K562 (cell line): Measurements from ENCODE around the gene CDC45. TPM values are rescaled to one million over a fixed set of nuclear protein-coding genes. Genes with fewer than 3 reads are reported as not detected.

Experiments used
- BHLHE40 ChIP-seq: IDR thresholded peaks from 2 replicates; pipeline ENCODE4 v1.6.1; 2011; ENCODE audit warnings: low read length, improper control_type of control experiment
- CBFA2T3 ChIP-seq: fragments of 450-650 bp; IDR thresholded peaks from 2 replicates; pipeline ENCODE4 v1.6.1; 2017
- DIDO1 ChIP-seq: fragments of 450-650 bp; IDR thresholded peaks from 2 replicates; pipeline ENCODE4 v1.6.1; 2016; ENCODE audit warnings: low read depth, missing biosample characterization, missing genetic modification characterization
- FOXM1 ChIP-seq, 2 experiments: fragments of 450-650 bp in 1 of 2; sonication (generic) in 1 of 2; formaldehyde crosslinking in 1 of 2; IDR thresholded peaks; 2 replicates each; pipeline versions ENCODE4 v1.6.1 to v1.9.0; 2017 to 2022; ENCODE audit warnings: low read depth in 2 of 2, mild to moderate bottlenecking in 2 of 2, missing genetic modification reagents in 1 of 2, moderate library complexity in 1 of 2
- HMGN3 ChIP-seq: IDR thresholded peaks from 2 replicates; pipeline ENCODE4 v1.6.1; 2011; ENCODE audit warnings: borderline replicate concordance, low read depth, mild to moderate bottlenecking, mixed read lengths, low read length; ENCODE audit not compliant: insufficient read length; ENCODE audit errors: extremely low read depth
- MED1 ChIP-seq: sonication (generic); formaldehyde crosslinking; IDR thresholded peaks from 2 replicates; pipeline ENCODE4 v1.8.1; 2023; ENCODE audit warnings: missing genetic modification reagents, borderline replicate concordance
- NFYB ChIP-seq: IDR thresholded peaks from 2 replicates; pipeline ENCODE4 v1.6.1; 2011; ENCODE audit warnings: mild to moderate bottlenecking, moderate library complexity; ENCODE audit not compliant: insufficient read length; ENCODE audit errors: extremely low read depth
- PHTF2 ChIP-seq: fragments of 250-450 bp; sonication (Bioruptor Pico); IDR thresholded peaks from 2 replicates; pipeline ENCODE4 v1.5.0; 2021; ENCODE audit warnings: mild to moderate bottlenecking
- SMAD3 ChIP-seq: fragments of 450-650 bp; formaldehyde crosslinking; conservative IDR thresholded peaks from 2 replicates; pipeline ENCODE4 v1.4.0; 2020; ENCODE audit warnings: mild to moderate bottlenecking
- TCF7L2 ChIP-seq: fragments of 150-350 bp; IDR thresholded peaks from 2 replicates; pipeline ENCODE4 v1.6.1; 2016; ENCODE audit warnings: low read depth, mild to moderate bottlenecking, low read length, moderate library complexity
- TEAD4 ChIP-seq, 2 experiments: sonication (generic) in 1 of 2; formaldehyde crosslinking in 1 of 2; IDR thresholded peaks; 2 replicates each; pipeline versions ENCODE4 v1.6.1 to v1.8.0; 2012 to 2022; ENCODE audit warnings: borderline replicate concordance in 1 of 2, inconsistent platforms in 1 of 2, low read length in 1 of 2, mild to moderate bottlenecking in 1 of 2, missing genetic modification reagents in 1 of 2
- THRB ChIP-seq: fragments of 450-650 bp; formaldehyde crosslinking; conservative IDR thresholded peaks from 2 replicates; pipeline ENCODE4 v1.4.0; 2022; ENCODE audit warnings: mild to moderate bottlenecking, missing genetic modification characterization
- ZNF12 ChIP-seq: sonication (generic); formaldehyde crosslinking; IDR thresholded peaks from 2 replicates; pipeline ENCODE4 v1.4.0; 2020; ENCODE audit warnings: mild to moderate bottlenecking, missing genetic modification reagents
- ZNF316 ChIP-seq: fragments of 450-650 bp; IDR thresholded peaks from 2 replicates; pipeline ENCODE4 v1.6.1; 2016
- ZNF449 ChIP-seq: fragments of 250-450 bp; sonication (Bioruptor Pico); IDR thresholded peaks from 2 replicates; pipeline ENCODE4 v1.8.0; 2022; ENCODE audit warnings: moderate library complexity, mild to moderate bottlenecking, inconsistent platforms
- polyA plus RNA-seq, 8 experiments: library from polyadenylated mRNA; depleted of rRNA in 4 of 8; stranded (reverse) in 5 of 8; unstranded in 3 of 8; fragments of >200 nt; fragmentation: Nextera tagmentation in 2 of 8; fragmentation: Illumina TruSeq in 1 of 8; extraction: Ambion mirVana in 2 of 8; extraction: Trizol in 1 of 8; gene quantifications; 2 replicates each; pipeline versions ENCODE4 v1.2.1 to v1.2.3, GENCODE V29; 2011 to 2014; ENCODE audit warnings: inconsistent platforms in 1 of 8, missing spikeins in 1 of 8
- total RNA-seq, 7 experiments: library from RNA; depleted of rRNA in 6 of 7; stranded (reverse); fragments of >200 nt in 6 of 7; fragmentation: Illumina TruSeq in 2 of 7; extraction: Trizol in 2 of 7; gene quantifications; 2 replicates each; pipeline versions ENCODE4 v1.2.1 to v1.2.3, GENCODE V29; 2011 to 2021; ENCODE audit warnings: low replicate concordance in 1 of 7

CDC45 gene
- total and polyA plus RNA-seq, 9 of the 15 experiments (the other 6 are each of a cell fraction or from before 2014, with no cell fraction given), result 251 to 580 (median 410) TPM

GRCh38 chr22:19497245-19497644 is 17.5 kb downstream of the CDC45 start (continued):
- TF ChIP-seq PHTF2 (no peak), ZNF12 (no peak), TEAD4 (IDR thresholded peaks at IDR 0.05; ENCODE audit: low read length) (no peak), TEAD4 (CRISPR knock-in tag; IDR thresholded peaks at IDR 0.05; ENCODE audit: borderline replicate concordance) (no peak), TCF7L2 (no peak), BHLHE40 (peak; percentile 71), SMAD3 (CRISPR knock-in tag) (0 out of 2 replicates have a peak, but pooled peaks have one; percentile 31), MED1 (CRISPR knock-in tag) (no peak), CBFA2T3 (no peak), NFYB (no peak), THRB (CRISPR knock-in tag) (0 out of 2 replicates have a peak, but pooled peaks have one; percentile 41), DIDO1 (tag) (no peak), FOXM1 (IDR thresholded peaks at IDR 0.05; ENCODE audit: low read depth) (no peak), FOXM1 (CRISPR knock-in tag; IDR thresholded peaks at IDR 0.05; ENCODE audit: low read depth) (no peak), ZNF449 (CRISPR knock-in tag) (no peak), HMGN3 (no peak), ZNF316 (no peak)
